ENCODE results near the gene LACTB. TPM values are rescaled to one million over a fixed set of nuclear protein-coding genes. Genes with fewer than 3 reads are reported as not detected.

LACTB gene
- total RNA-seq, 2 donors from 2014 or later = 9.0 to 11.0 TPM

GRCh38 chr15:63180746-63181145, 59.1 kb downstream of the LACTB start:
- H3K4me1 Mint-ChIP-seq = no peaks in the 10 kb centered on the region
- H3K27me3 Mint-ChIP-seq = no peaks in the 10 kb centered on the region
- no peaks in the 10 kb centered on the region for H3K36me3 Mint-ChIP-seq (ENCODE audit: low read depth)
- H3K4me3 Mint-ChIP-seq = no peak overlapping the region
- no peaks in the 10 kb centered on the region for H3K9me3 ChIP-seq (ENCODE audit: control insufficient read depth, low read length, poor library complexity, severe bottlenecking)
- H3K27ac Mint-ChIP-seq = no peak overlapping the region
- ATAC-seq = no peak
- DNase-seq = no peak

GRCh38 chr15:63181648-63182047, 60.0 kb downstream of the LACTB start:
- no peak overlapping the region for H3K27ac Mint-ChIP-seq
- ATAC-seq = no peak

GRCh38 chr15:63185206-63185605, 63.5 kb downstream of the LACTB start:
- H3K4me1 Mint-ChIP-seq = peaks cover 10% of the 10 kb centered on the region
- H3K27me3 Mint-ChIP-seq = no peaks in the 10 kb centered on the region
- H3K9me3 ChIP-seq (ENCODE audit: control insufficient read depth, low read length, poor library complexity, severe bottlenecking) = no peaks in the 10 kb centered on the region
- DNase-seq (no peak), ATAC-seq (no peak)
- H3K4me3 Mint-ChIP-seq = no peak overlapping the region
- no peak overlapping the region for H3K27ac Mint-ChIP-seq
- peaks cover 4% of the 10 kb centered on the region for H3K36me3 Mint-ChIP-seq (ENCODE audit: low read depth)

More at GRCh38 chr15:63181648-63182047, 60.0 kb downstream of the LACTB start:
- no peak for DNase-seq
- H3K27me3 Mint-ChIP-seq = no peaks in the 10 kb centered on the region
- no peaks in the 10 kb centered on the region for H3K36me3 Mint-ChIP-seq (ENCODE audit: low read depth)
- H3K4me3 Mint-ChIP-seq = no peak overlapping the region
- H3K9me3 ChIP-seq (ENCODE audit: control insufficient read depth, low read length, poor library complexity, severe bottlenecking) = no peaks in the 10 kb centered on the region
- no peaks in the 10 kb centered on the region for H3K4me1 Mint-ChIP-seq

GRCh38 chr15:63186065-63186464, 64.4 kb downstream of the LACTB start:
- DNase-seq (no peak), ATAC-seq (no peak)
- H3K9me3 ChIP-seq (ENCODE audit: control insufficient read depth, low read length, poor library complexity, severe bottlenecking) = no peaks in the 10 kb centered on the region
- H3K27ac Mint-ChIP-seq = no peak overlapping the region
- peaks cover 19% of the 10 kb centered on the region for H3K4me1 Mint-ChIP-seq
- no peaks in the 10 kb centered on the region for H3K27me3 Mint-ChIP-seq
- H3K36me3 Mint-ChIP-seq (ENCODE audit: low read depth) = peaks cover 7% of the 10 kb centered on the region
- no peak overlapping the region for H3K4me3 Mint-ChIP-seq

- no peaks in the 10 kb centered on the region for H3K9me3 ChIP-seq (ENCODE audit: control insufficient read depth, low read length, poor library complexity, severe bottlenecking)
- Mint-ChIP-seq H3K4me3 (no peak overlapping the region), H3K36me3 (ENCODE audit: low read depth) (peaks cover 7% of the 10 kb centered on the region), H3K27ac (peak overlapping the region; percentile 100), H3K27me3 (no peaks in the 10 kb centered on the region), H3K4me1 (peaks cover 35% of the 10 kb centered on the region)
- DNase-seq = no peak
- no peak for ATAC-seq
These were observed 66.0 kb downstream of the LACTB start for GRCh38 chr15:63187589-63188226.

GRCh38 chr15:63188247-63188925, 66.7 kb downstream of the LACTB start:
- H3K9me3 ChIP-seq (ENCODE audit: control insufficient read depth, low read length, poor library complexity, severe bottlenecking) = no peaks in the 10 kb centered on the region
- Mint-ChIP-seq H3K36me3 (ENCODE audit: low read depth) (peaks cover 7% of the 10 kb centered on the region), H3K27ac (peak overlapping the region; percentile 100), H3K4me1 (peaks cover 39% of the 10 kb centered on the region), H3K4me3 (peak overlapping the region; percentile 100), H3K27me3 (no peaks in the 10 kb centered on the region)
- no peak for ATAC-seq
- DNase-seq = no peak

- ATAC-seq (peak; percentile 79), DNase-seq (peak; percentile 94 to 100 (median 98))
- H3K4me1 Mint-ChIP-seq = peaks cover 44% of the 10 kb centered on the region
- peak within 1 kb of the TSS; percentile 100 for H3K4me3 Mint-ChIP-seq
- H3K27ac Mint-ChIP-seq = peak within 1 kb of the TSS; percentile 100
- H3K36me3 Mint-ChIP-seq (ENCODE audit: low read depth) = peaks cover 9% of the 10 kb centered on the region
- no peaks in the 10 kb centered on the region for H3K27me3 Mint-ChIP-seq
- H3K9me3 ChIP-seq (ENCODE audit: control insufficient read depth, low read length, poor library complexity, severe bottlenecking) = no peaks in the 10 kb centered on the region
These were observed 67.5 kb downstream of the LACTB start, which contains the start of gene RAB8B for GRCh38 chr15:63188926-63189871. TSS of gene RAB8B (plus strand) at chr15:63189606. CDS start at chr15:63189625, 19 bp downstream.

- ATAC-seq (no peak), DNase-seq (no peak)
- Mint-ChIP-seq H3K27me3 (no peaks in the 10 kb centered on the region), H3K36me3 (ENCODE audit: low read depth) (peaks cover 9% of the 10 kb centered on the region), H3K4me3 (peak overlapping the region; percentile 100), H3K27ac (peak overlapping the region; percentile 100), H3K4me1 (peaks cover 50% of the 10 kb centered on the region)
- H3K9me3 ChIP-seq (ENCODE audit: control insufficient read depth, low read length, poor library complexity, severe bottlenecking) = no peaks in the 10 kb centered on the region
These were observed 68.5 kb downstream of the LACTB start for GRCh38 chr15:63189941-63190768.

GRCh38 chr15:63190769-63191649, 69.3 kb downstream of the LACTB start:
- ATAC-seq = no peak
- no peaks in the 10 kb centered on the region for H3K9me3 ChIP-seq (ENCODE audit: control insufficient read depth, low read length, poor library complexity, severe bottlenecking)
- H3K27ac Mint-ChIP-seq = peak overlapping the region; percentile 100
- H3K36me3 Mint-ChIP-seq (ENCODE audit: low read depth) = peaks cover 9% of the 10 kb centered on the region
- H3K4me3 Mint-ChIP-seq = peak overlapping the region; percentile 100
- no peak for DNase-seq
- H3K4me1 Mint-ChIP-seq = peaks cover 59% of the 10 kb centered on the region
- no peaks in the 10 kb centered on the region for H3K27me3 Mint-ChIP-seq
